Activated B cell treated with CpG ODN at 0.5 μM for 24 hours (primary cell): Measurements from ENCODE around the gene ERVV-1. TPM values are rescaled to one million over a fixed set of nuclear protein-coding genes. Genes with fewer than 3 reads are reported as not detected.
"Not testable (repeated sequence)": the region's sequence is repeated elsewhere in the genome, so short reads cannot be mapped to it uniquely, and the experiment has no call there.

Source experiments
- ATAC-seq: fragments of 200-7000 bp; cut with Tn5 transposase; one replicate; pipeline ENCODE4 v1.10.0; 2021; ENCODE audit warnings: low read depth, mild to moderate bottlenecking, moderate library complexity
- CTCF ChIA-PET: fragments of 350-600 bp; sonication (Branson Sonifier 250); formaldehyde crosslinking; loops from one replicate; lab custom pipeline; 2021; ENCODE audit warnings: antibody characterized with exemption; lab: Charles Lee
- POLR2A ChIA-PET: fragments of 350-600 bp; sonication (Branson Sonifier 250); formaldehyde crosslinking; loops from one replicate; lab custom pipeline; 2021; ENCODE audit warnings: antibody characterized with exemption; lab: Charles Lee
- DNase-seq: peaks from one replicate; pipeline ENCODE4 v3.0.0; 2022
- H3K27ac Mint-ChIP-seq: one replicate; pipeline ENCODE4 v1.8.0; 2020; ENCODE audit warnings: mixed read lengths
- H3K27me3 Mint-ChIP-seq: one replicate; pipeline ENCODE4 v1.8.0; 2021; ENCODE audit warnings: mixed read lengths
- H3K36me3 Mint-ChIP-seq: one replicate; pipeline ENCODE4 v1.8.0; 2021; ENCODE audit warnings: low read depth, mixed read lengths
- H3K4me1 Mint-ChIP-seq: one replicate; pipeline ENCODE4 v1.8.0; 2021; ENCODE audit warnings: mixed read lengths
- H3K4me3 Mint-ChIP-seq: one replicate; pipeline ENCODE4 v1.8.0; 2020; ENCODE audit warnings: mild to moderate bottlenecking, mixed read lengths
- H3K9me3 Mint-ChIP-seq: one replicate; pipeline ENCODE4 v1.8.0; 2020; ENCODE audit warnings: mixed read lengths
- CTCF ChIP-seq: fragments of 200-600 bp; IDR thresholded peaks from one replicate; pipeline ENCODE4 v1.8.0; 2022; ENCODE audit warnings: antibody characterized with exemption, mild to moderate bottlenecking
- intact Hi-C: fragments of 100-400 bp; cut with micrococcal nuclease; formaldehyde crosslinking; loops from one replicate; pipeline ENCODE4 v1.15.1; 2024
- total RNA-seq: library from RNA; stranded (reverse); gene quantifications from 2 replicates; pipeline ENCODE4 v1.2.3, GENCODE V29; 2022

The ERVV-1 gene
- total RNA-seq, 1 donor from 2014 or later, result 0.11 TPM

- DNase-seq (no peak), ATAC-seq (no peak)
- CTCF ChIA-PET, result no interaction called here
- Mint-ChIP-seq H3K4me1 (no peaks in the 10 kb centered on the region), H3K36me3 (no peaks in the 10 kb centered on the region), H3K27ac (no peak overlapping the region), H3K4me3 (no peak overlapping the region), H3K9me3 (peaks cover 10% of the 10 kb centered on the region), H3K27me3 (peaks cover 1% of the 10 kb centered on the region)
- POLR2A ChIA-PET, result no interaction called here
- no peak for TF ChIP-seq CTCF
- intact Hi-C loops, result no loop called here
Observed at GRCh38 chr19:53015159-53015558, 1.4 kb downstream of the ERVV-1 start.

GRCh38 chr19:53015730-53016129 is 2.0 kb downstream of the ERVV-1 start:
- no peaks in the 10 kb centered on the region for H3K4me1 Mint-ChIP-seq

GRCh38 chr19:53019684-53020083 is 6.0 kb downstream of the ERVV-1 start:
- Mint-ChIP-seq H3K4me1 (no peaks in the 10 kb centered on the region), H3K36me3 (no peaks in the 10 kb centered on the region), H3K27me3 (peaks cover 1% of the 10 kb centered on the region), H3K4me3 (no peak overlapping the region), H3K9me3 (peaks cover 25% of the 10 kb centered on the region), H3K27ac (no peak overlapping the region)
- ATAC-seq (no peak), DNase-seq (no peak)
- ChIA-PET POLR2A (no interaction called here), CTCF (no interaction called here)
- no peak for TF ChIP-seq CTCF
- intact Hi-C loops, result no loop called here

More at GRCh38 chr19:53015730-53016129, 2.0 kb downstream of the ERVV-1 start:
- intact Hi-C loops, result no loop called here
- Mint-ChIP-seq H3K27ac (no peak overlapping the region), H3K4me3 (no peak overlapping the region), H3K36me3 (no peaks in the 10 kb centered on the region), H3K27me3 (peaks cover 1% of the 10 kb centered on the region), H3K9me3 (peaks cover 16% of the 10 kb centered on the region)
- ATAC-seq (no peak), DNase-seq (no peak)
- ChIA-PET CTCF (no interaction called here), POLR2A (no interaction called here)
- no peak for TF ChIP-seq CTCF

- intact Hi-C loops, CTCF ChIA-PET, H3K27ac Mint-ChIP-seq, H3K36me3 Mint-ChIP-seq, POLR2A ChIA-PET, DNase-seq, H3K4me3 Mint-ChIP-seq, H3K4me1 Mint-ChIP-seq, ATAC-seq, H3K27me3 Mint-ChIP-seq: not testable (repeated sequence)
- H3K9me3 Mint-ChIP-seq, result peaks cover 21% of the 10 kb centered on the region
Observed at GRCh38 chr19:53028306-53028705, 14.6 kb downstream of the ERVV-1 start.

- H3K27ac Mint-ChIP-seq, result no peak overlapping the region
- H3K9me3 Mint-ChIP-seq, result peaks cover 20% of the 10 kb centered on the region
- CTCF ChIA-PET, result no interaction called here
- intact Hi-C loops, result no loop called here
- peaks cover 11% of the 10 kb centered on the region for H3K27me3 Mint-ChIP-seq
- no peak for TF ChIP-seq CTCF
- DNase-seq, result no peak
- peaks cover 3% of the 10 kb centered on the region for H3K4me1 Mint-ChIP-seq
- no peaks in the 10 kb centered on the region for H3K36me3 Mint-ChIP-seq
- H3K4me3 Mint-ChIP-seq, result no peak overlapping the region
- ATAC-seq, result no peak
- POLR2A ChIA-PET, result interaction anchor here (0.5 kb wide), 1 partner anchor 247 kb away, joined by 4 read pairs; no protein-coding TSS in a partner anchor
Observed at GRCh38 chr19:53034054-53034453, 20.3 kb downstream of the ERVV-1 start.
